NCI-H526 (cell line): Measurements from ENCODE around the gene NPIPB6.
"Not testable (repeated sequence)": the region's sequence is repeated elsewhere in the genome, so short reads cannot be mapped to it uniquely, and the experiment has no call there.

Experiments
- DNase-seq, 2 experiments: peaks; one replicate each; lab custom pipeline; 2025; lab: John Stamatoyannopoulos, UW

Gene NPIPB6

GRCh38 chr16:28363408-28363807, at the start of gene NPIPB6:
TSS of gene NPIPB6 (minus strand) at chr16:28363508. CDS start at chr16:28362822, 686 bp downstream.
- not testable (repeated sequence) for DNase-seq

GRCh38 chr16:28403220-28404072, 40.1 kb upstream of the NPIPB6 start, which contains the start of gene EIF3CL:
TSS of gene EIF3CL (minus strand) at chr16:28403841. CDS start at chr16:28403618, 223 bp downstream.
- not testable (repeated sequence) for DNase-seq

GRCh38 chr16:28392054-28392453, 28.7 kb upstream of the NPIPB6 start:
- DNase-seq, result not testable (repeated sequence)

GRCh38 chr16:28382177-28382867, 19.0 kb upstream of the NPIPB6 start:
- not testable (repeated sequence) for DNase-seq

- not testable (repeated sequence) for DNase-seq
Observed at GRCh38 chr16:28377822-28378221, 14.5 kb upstream of the NPIPB6 start.

- DNase-seq, result not testable (repeated sequence)
Observed at GRCh38 chr16:28377108-28377625, 13.9 kb upstream of the NPIPB6 start.

GRCh38 chr16:28375115-28375514, 11.8 kb upstream of the NPIPB6 start:
- not testable (repeated sequence) for DNase-seq

GRCh38 chr16:28374281-28374680, 11.0 kb upstream of the NPIPB6 start:
- not testable (repeated sequence) for DNase-seq

GRCh38 chr16:28367926-28368325, 4.6 kb upstream of the NPIPB6 start:
- not testable (repeated sequence) for DNase-seq

GRCh38 chr16:28364268-28365173, 1.2 kb upstream of the NPIPB6 start:
- DNase-seq, result not testable (repeated sequence)

- not testable (repeated sequence) for DNase-seq
Observed at GRCh38 chr16:28362600-28362999, 708 bp downstream of the NPIPB6 start.

GRCh38 chr16:28338230-28338629, 25.1 kb downstream of the NPIPB6 start:
- not testable (repeated sequence) for DNase-seq

- DNase-seq, result not testable (repeated sequence)
Observed at GRCh38 chr16:28336940-28337710, 26.2 kb downstream of the NPIPB6 start.

- DNase-seq, result not testable (repeated sequence)
Observed at GRCh38 chr16:28335678-28336077, 27.6 kb downstream of the NPIPB6 start.

GRCh38 chr16:28332632-28333031, 30.7 kb downstream of the NPIPB6 start:
- not testable (repeated sequence) for DNase-seq

GRCh38 chr16:28330981-28331380, 32.3 kb downstream of the NPIPB6 start:
- not testable (repeated sequence) for DNase-seq

- DNase-seq, result peak in 1 of 2 experiments; percentile 10
Observed at GRCh38 chr16:28330232-28330631, 33.1 kb downstream of the NPIPB6 start.

GRCh38 chr16:28326881-28327610, 36.3 kb downstream of the NPIPB6 start:
- peak in 1 of 2 experiments; percentile 67 for DNase-seq

- DNase-seq, result no peak
Observed at GRCh38 chr16:28324887-28325279, 38.4 kb downstream of the NPIPB6 start.
